OCI-LY1 (cell line): ENCODE measurements around the gene TSC22D4.
"Not testable (repeated sequence)": the region's sequence is repeated elsewhere in the genome, so short reads cannot be mapped to it uniquely, and the experiment has no call there.

Experiments used
- H2AFZ ChIP-seq: fragments of 200-600 bp; sonication (generic), shearing (Covaris generic); 2 replicates; pipeline ENCODE4 v1.6.0; 2014; ENCODE audit warnings: antibody characterized with exemption, mild to moderate bottlenecking, low read length
- H3F3A ChIP-seq: fragments of 200-600 bp; sonication (generic), shearing (Covaris generic); 2 replicates; pipeline ENCODE4 v1.6.0; 2014; ENCODE audit warnings: mild to moderate bottlenecking, antibody characterized with exemption, low read length, moderate library complexity; ENCODE audit not compliant: insufficient read depth
- H3K27ac ChIP-seq: fragments of 200-600 bp; sonication (generic); 2 replicates; pipeline ENCODE4 v1.5.1; 2014; ENCODE audit warnings: low read length, mixed run types, mild to moderate bottlenecking, low read depth; ENCODE audit not compliant: poor library complexity, severe bottlenecking
- H3K27me3 ChIP-seq: fragments of 200-600 bp; sonication (generic); 2 replicates; pipeline ENCODE4 v1.6.0; 2014; ENCODE audit warnings: antibody characterized with exemption, mild to moderate bottlenecking, low read length, moderate library complexity; ENCODE audit not compliant: insufficient read depth
- H3K36me3 ChIP-seq: fragments of 200-600 bp; sonication (generic); 2 replicates; pipeline ENCODE4 v1.6.1; 2014; ENCODE audit warnings: mild to moderate bottlenecking, antibody characterized with exemption, low read length, moderate library complexity, mixed read lengths; ENCODE audit not compliant: insufficient read depth
- H3K4me1 ChIP-seq: fragments of 200-600 bp; sonication (generic); 2 replicates; pipeline ENCODE4 v1.5.1; 2014; ENCODE audit warnings: mild to moderate bottlenecking, low read length, moderate library complexity; ENCODE audit not compliant: insufficient read depth, severe bottlenecking
- H3K4me2 ChIP-seq: fragments of 200-600 bp; sonication (generic), shearing (Covaris generic); 2 replicates; pipeline ENCODE4 v1.6.1; 2014; ENCODE audit warnings: low read length
- H3K4me3 ChIP-seq: fragments of 200-600 bp; sonication (generic); 2 replicates; pipeline ENCODE4 v1.5.1; 2014; ENCODE audit warnings: low read length, low read depth, mild to moderate bottlenecking, mixed read lengths; ENCODE audit not compliant: poor library complexity, severe bottlenecking
- H3K79me2 ChIP-seq: fragments of 200-600 bp; shearing (Covaris generic); 2 replicates; pipeline ENCODE4 v1.6.1; 2016; ENCODE audit warnings: mixed run types, low read length, mixed read lengths; ENCODE audit not compliant: insufficient read depth
- H3K9ac ChIP-seq: fragments of 200-600 bp; sonication (generic), shearing (Covaris generic); 2 replicates; pipeline ENCODE4 v1.6.1; 2014; ENCODE audit warnings: mild to moderate bottlenecking, low read length, mixed read lengths
- H3K9me2 ChIP-seq: fragments of 200-600 bp; sonication (generic), shearing (Covaris generic); 2 replicates; pipeline ENCODE4 v1.6.1; 2014; ENCODE audit warnings: low read depth, mild to moderate bottlenecking, low read length, mixed read lengths
- H3K9me3 ChIP-seq: fragments of 200-600 bp; shearing (Covaris generic); 2 replicates; pipeline ENCODE4 v1.6.1; 2014; ENCODE audit warnings: low read length, mixed read lengths
- H4K20me1 ChIP-seq: fragments of 200-600 bp; sonication (generic), shearing (Covaris generic); 2 replicates; pipeline ENCODE4 v1.6.0; 2016; ENCODE audit warnings: mild to moderate bottlenecking, low read length; ENCODE audit not compliant: insufficient read depth
- CTCF ChIP-seq: fragments of 200-600 bp; sonication (generic), shearing (Covaris generic); IDR thresholded peaks from 2 replicates; pipeline ENCODE4 v1.5.1; 2017; ENCODE audit warnings: mild to moderate bottlenecking, antibody characterized with exemption, low read length, moderate library complexity, mixed read lengths
- EZH2 ChIP-seq: fragments of 200-600 bp; sonication (generic), shearing (Covaris generic); IDR thresholded peaks from 2 replicates; pipeline ENCODE4 v1.8.0; 2017; ENCODE audit warnings: borderline replicate concordance, mixed run types, mild to moderate bottlenecking, antibody characterized with exemption, low read length, moderate library complexity, mixed read lengths

TSC22D4 gene

GRCh38 chr7:100443096-100443840, 35.7 kb downstream of the TSC22D4 start:
- Histone ChIP-seq H2AFZ (no peak overlapping the region), H3F3A (no peaks in the 10 kb centered on the region), H3K36me3 (no peaks in the 10 kb centered on the region), H3K9me2 (no peaks in the 10 kb centered on the region), H3K27ac (no peak overlapping the region), H3K9me3 (no peaks in the 10 kb centered on the region), H3K27me3 (no peaks in the 10 kb centered on the region), H3K4me1 (no peaks in the 10 kb centered on the region), H4K20me1 (no peaks in the 10 kb centered on the region), H3K79me2 (no peaks in the 10 kb centered on the region), H3K4me2 (no peak overlapping the region), H3K4me3 (no peak overlapping the region), H3K9ac (no peak overlapping the region)
- TF ChIP-seq CTCF (no peak), EZH2 (no peak)

GRCh38 chr7:100441641-100442535, 37.1 kb downstream of the TSC22D4 start:
- Histone ChIP-seq H3K79me2 (no peaks in the 10 kb centered on the region), H3K36me3 (no peaks in the 10 kb centered on the region), H3F3A (no peaks in the 10 kb centered on the region), H3K27me3 (no peaks in the 10 kb centered on the region), H3K9me3 (no peaks in the 10 kb centered on the region), H2AFZ (no peak overlapping the region), H3K4me2 (no peak overlapping the region), H3K27ac (no peak overlapping the region), H3K4me3 (no peak overlapping the region), H3K9me2 (no peaks in the 10 kb centered on the region), H3K9ac (no peak overlapping the region), H4K20me1 (no peaks in the 10 kb centered on the region), H3K4me1 (peaks cover 3% of the 10 kb centered on the region)
- TF ChIP-seq CTCF (no peak), EZH2 (no peak)

- H3K27me3 ChIP-seq, H3K9ac ChIP-seq, H3K79me2 ChIP-seq, H3K9me2 ChIP-seq, H3K4me3 ChIP-seq, H3K27ac ChIP-seq, H3F3A ChIP-seq, H3K4me2 ChIP-seq, H3K9me3 ChIP-seq, H4K20me1 ChIP-seq, H2AFZ ChIP-seq: not testable (repeated sequence)
- Histone ChIP-seq H3K36me3 (peaks cover 16% of the 10 kb centered on the region), H3K4me1 (peaks cover 19% of the 10 kb centered on the region)
Observed at GRCh38 chr7:100439244-100439643, 39.8 kb downstream of the TSC22D4 start.

GRCh38 chr7:100438731-100439130, 40.3 kb downstream of the TSC22D4 start:
- peaks cover 24% of the 10 kb centered on the region for H3K4me1 ChIP-seq
- not testable (repeated sequence) for H2AFZ ChIP-seq, H4K20me1 ChIP-seq, H3K9me3 ChIP-seq, H3K9me2 ChIP-seq, H3K27ac ChIP-seq, H3F3A ChIP-seq, H3K9ac ChIP-seq, H3K27me3 ChIP-seq, H3K4me3 ChIP-seq, H3K4me2 ChIP-seq, H3K79me2 ChIP-seq
- H3K36me3 ChIP-seq, result peaks cover 21% of the 10 kb centered on the region
